Skin epidermis (tissue), 12 donors: ENCODE measurements around the gene IGFBP7.
"Not testable (repeated sequence)": the region's sequence is repeated elsewhere in the genome, so short reads cannot be mapped to it uniquely, and the experiment has no call there.

Source experiments
- H3K27ac ChIP-seq, 21 experiments: fragments of 200-600 bp; sonication (generic) in 11 of 21; one replicate each; pipeline ENCODE4 v1.5.0; 2020; ENCODE audit warnings: mild to moderate bottlenecking in 3 of 21, inconsistent platforms in 2 of 21, moderate library complexity in 2 of 21
- H3K4me3 ChIP-seq, 7 experiments: fragments of 200-600 bp; sonication (generic) in 2 of 7; one replicate each; pipeline ENCODE4 v1.5.0; 2020; ENCODE audit warnings: inconsistent platforms in 2 of 7, mild to moderate bottlenecking in 2 of 7, moderate library complexity in 1 of 7

IGFBP7 gene

DNA sequence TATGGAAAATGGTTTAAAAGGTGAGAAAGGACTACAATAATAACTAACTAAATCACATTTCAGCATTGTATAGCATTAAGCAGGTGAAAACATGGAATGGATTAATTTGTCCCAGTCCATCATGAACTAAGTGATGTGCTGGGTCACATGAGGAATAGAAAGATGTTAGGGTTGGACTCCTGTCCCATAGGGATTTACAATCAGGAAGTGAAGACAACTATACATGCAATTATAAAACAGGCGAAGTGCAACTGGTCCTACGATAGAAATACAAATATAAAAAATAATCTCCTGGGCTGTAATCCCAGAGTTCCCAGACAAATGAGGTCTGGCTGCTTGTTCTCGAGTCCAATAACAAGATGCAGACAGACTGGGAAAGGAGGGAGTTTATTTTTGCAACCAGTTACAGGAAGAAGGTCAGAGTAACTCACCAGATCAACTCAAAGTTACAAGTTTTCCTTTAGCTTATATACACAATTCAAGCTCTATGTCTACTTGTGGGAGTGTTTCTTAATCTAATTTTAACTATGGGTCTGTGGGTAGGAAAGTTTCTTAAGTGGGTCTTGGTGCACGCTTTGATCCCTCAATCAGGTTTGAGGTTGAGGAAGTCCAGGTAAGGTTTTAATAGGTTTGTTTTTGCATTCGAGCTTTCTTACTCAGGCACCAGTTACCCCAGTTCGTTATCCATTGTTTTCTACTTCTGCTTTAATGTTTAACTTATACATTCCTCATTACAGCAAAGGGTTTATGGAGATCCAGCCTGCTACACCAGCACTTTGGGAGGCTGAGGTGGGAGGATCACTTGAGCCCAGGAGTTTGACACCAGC lies 50.1 kb downstream of the IGFBP7 start:
- no peak overlapping the region for H3K4me3 ChIP-seq
- peak overlapping the region in 2 of 21 experiments; percentile 8 to 33 for H3K27ac ChIP-seq

- Histone ChIP-seq H3K4me3 (no peak overlapping the region), H3K27ac (no peak overlapping the region)
These were observed 54.3 kb downstream of the IGFBP7 start for GRCh38 chr4:57055886-57056285.

GRCh38 chr4:57053508-57053907 lies 56.7 kb downstream of the IGFBP7 start:
- no peak overlapping the region for H3K4me3 ChIP-seq
- peak overlapping the region in 2 of 21 experiments; percentile 3 to 26 for H3K27ac ChIP-seq

DNA sequence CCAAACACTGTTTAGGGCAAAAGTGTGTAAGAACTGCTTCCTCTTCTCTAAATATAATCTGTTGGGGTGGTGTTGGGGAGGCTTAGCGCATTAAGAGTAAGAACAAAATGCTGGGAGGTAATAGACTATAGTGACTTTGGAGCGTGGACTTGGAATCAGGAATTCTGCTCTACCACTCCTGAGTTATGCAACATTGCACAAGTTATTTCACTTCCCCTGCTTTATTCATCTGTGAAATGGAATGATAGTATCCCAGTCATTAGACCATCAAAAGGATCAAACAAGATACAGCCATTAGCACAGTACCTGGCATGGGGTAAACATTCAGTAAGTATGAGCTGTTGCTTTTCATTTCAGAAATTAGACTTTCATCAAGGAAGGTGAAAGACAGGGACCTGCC lies 58.7 kb downstream of the IGFBP7 start:
- peak overlapping the region in 6 of 21 experiments; percentile 13 to 60 (median 35) for H3K27ac ChIP-seq

GRCh38 chr4:57051095-57051494 lies 59.1 kb downstream of the IGFBP7 start:
- Histone ChIP-seq H3K4me3 (no peak overlapping the region), H3K27ac (peak overlapping the region in 5 of 21 experiments; percentile 4 to 60 (median 35))

More for the DNA sequence above, 58.7 kb downstream of the IGFBP7 start:
- H3K4me3 ChIP-seq: no peak overlapping the region

DNA sequence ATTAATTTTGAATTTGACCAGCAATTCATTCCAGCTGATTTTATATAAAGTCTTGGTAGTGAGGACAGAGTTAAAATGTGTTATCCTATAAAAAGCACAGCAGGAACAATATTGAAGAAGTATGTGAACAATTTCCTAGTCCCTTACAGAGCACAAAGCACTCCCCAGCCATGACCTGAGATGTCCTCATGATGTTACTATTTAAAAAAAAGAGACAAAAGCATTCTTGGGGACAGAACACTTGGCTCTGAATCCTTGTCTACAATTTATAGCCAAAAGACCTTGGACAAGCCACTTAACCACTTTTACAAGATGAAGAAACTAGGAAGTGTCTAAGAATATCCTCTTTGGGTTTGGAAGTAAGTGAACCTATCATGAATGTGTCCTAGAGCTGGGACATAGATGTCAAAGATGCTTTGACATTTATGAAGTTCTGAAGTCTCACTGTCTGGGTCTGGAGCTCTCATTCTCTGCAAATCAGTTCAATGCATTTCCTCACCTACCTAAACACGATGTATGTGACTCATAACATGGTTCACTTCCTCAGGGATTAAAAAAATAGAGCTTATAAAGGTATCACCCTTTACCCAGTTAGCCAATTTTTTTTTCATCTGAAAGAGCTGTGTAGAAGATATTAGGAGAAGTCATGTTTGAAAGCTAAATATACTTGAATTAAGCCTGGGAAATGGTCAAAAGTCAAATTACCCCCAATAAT lies 61.4 kb downstream of the IGFBP7 start:
- peak overlapping the region in 5 of 21 experiments; percentile 9 to 36 (median 13) for H3K27ac ChIP-seq

GRCh38 chr4:57047046-57047445 lies 63.1 kb downstream of the IGFBP7 start:
- H3K27ac ChIP-seq: peak overlapping the region in 1 of 21 experiments; percentile 83
- not testable (repeated sequence) for H3K4me3 ChIP-seq

More for the DNA sequence above, 61.4 kb downstream of the IGFBP7 start:
- H3K4me3 ChIP-seq: no peak overlapping the region

GRCh38 chr4:57044996-57045395 lies 65.2 kb downstream of the IGFBP7 start:
- Histone ChIP-seq H3K27ac (peak overlapping the region in 16 of 21 experiments; percentile 7 to 85 (median 66)), H3K4me3 (no peak overlapping the region)

GRCh38 chr4:57044279-57044678 lies 65.9 kb downstream of the IGFBP7 start:
- H3K4me3 ChIP-seq: no peak overlapping the region
- H3K27ac ChIP-seq: peak overlapping the region in 19 of 21 experiments; percentile 28 to 85 (median 67)

DNA sequence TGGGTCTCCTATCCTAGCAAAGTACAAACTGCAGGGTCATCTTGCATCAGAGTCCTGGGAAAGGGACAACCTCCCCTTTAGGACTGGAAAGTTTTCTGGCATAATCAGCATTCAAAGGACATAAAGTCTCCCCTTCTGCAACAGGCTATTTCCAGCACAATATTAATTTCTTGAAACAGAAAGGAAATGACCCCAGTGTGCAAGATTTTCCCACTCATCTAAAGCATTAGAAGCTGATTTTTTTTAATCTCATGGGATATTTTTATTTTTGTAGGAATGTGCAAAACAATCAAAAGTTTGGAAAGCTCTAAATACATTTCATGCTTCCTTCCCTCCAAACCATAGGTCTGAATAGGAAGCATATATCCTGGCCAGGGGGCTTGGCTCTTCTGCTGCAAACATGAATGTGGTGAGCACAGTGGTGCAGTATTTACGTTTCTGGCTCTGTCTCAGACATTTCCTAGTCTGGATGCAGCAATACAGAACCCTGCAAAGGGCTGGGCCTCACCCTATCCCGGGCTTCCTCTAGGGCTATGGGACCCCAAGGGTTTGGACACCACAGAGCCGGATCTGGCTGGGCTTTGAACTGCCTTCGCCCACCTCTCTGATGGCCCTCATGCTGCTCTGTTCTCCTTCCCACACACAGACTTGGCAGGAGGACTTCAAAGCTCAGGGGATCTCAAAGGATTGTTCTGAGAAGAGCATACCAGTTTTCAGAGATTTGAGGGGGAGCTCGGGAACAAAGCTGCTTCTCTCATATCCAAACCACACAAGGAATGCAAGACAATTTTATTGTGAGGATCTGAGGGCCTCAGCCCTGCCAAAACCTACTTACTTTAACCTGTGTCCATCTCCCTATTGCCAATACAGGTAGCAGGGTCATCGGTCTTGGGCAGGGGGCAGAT lies 66.6 kb downstream of the IGFBP7 start:
- H3K27ac ChIP-seq: peak overlapping the region in 20 of 21 experiments; percentile 10 to 85 (median 66)
- no peak overlapping the region for H3K4me3 ChIP-seq

DNA sequence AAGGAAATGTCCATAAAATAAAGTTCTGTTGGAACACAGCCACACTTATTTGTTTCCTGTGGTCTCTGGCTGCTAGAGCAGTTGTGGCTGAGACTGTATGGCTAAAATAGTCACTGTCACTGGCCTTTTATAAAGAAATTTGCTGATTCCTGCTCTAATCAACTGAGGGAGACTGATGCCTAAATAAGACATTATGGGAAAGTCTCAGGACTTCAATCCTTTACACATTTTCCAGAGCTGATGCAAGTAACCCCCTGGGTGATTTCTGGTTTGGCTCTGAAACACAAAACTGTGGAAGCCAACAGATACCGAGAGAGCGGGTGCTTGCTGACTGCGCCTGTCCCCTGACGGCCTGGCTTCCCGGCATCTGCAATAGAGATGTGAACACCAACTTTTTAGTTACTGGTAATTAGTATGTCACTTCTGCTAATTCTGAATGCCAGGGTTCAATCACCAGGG lies 67.4 kb downstream of the IGFBP7 start:
- no peak overlapping the region for H3K4me3 ChIP-seq

DNA sequence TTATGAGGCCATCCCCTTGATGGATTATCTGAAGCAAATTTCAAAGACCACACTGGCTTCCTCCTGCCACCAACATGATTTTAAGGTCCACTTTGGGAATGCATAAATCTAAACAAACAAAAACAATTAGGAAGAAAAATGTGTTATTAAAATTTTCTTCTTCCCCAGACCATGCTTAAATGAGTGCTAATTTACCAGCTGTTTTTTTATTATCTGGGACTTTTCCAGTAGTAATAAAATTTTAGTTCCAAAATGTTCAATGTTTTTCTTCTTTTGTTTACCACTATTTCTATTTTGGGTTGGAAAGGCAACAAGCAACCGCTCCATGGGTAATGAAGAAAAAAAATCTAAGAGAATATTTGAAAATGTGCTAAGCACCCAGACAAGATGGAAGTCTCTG lies 69.2 kb downstream of the IGFBP7 start:
- no peak overlapping the region for H3K27ac ChIP-seq

More for the DNA sequence above, 67.4 kb downstream of the IGFBP7 start:
- H3K27ac ChIP-seq: peak overlapping the region in 19 of 21 experiments; percentile 28 to 85 (median 67)

DNA sequence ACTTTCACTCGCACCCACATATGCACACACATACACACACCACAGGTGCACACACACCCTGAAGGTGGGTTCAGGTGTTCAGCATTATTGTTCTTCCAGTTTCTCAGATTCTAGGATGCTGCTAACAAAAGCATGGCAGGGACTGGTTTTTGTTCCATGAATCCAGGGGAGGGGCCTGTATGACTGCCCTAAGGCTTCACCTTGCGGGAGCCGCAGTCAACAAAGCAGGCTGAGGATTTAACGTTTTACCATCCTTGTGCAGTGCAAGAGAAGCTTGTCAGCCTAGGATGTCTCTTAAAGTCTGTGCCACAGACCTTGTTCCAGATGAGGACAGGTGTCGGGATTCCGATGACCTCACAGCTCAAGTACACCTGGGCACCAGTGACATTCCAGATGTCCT lies 69.7 kb downstream of the IGFBP7 start:
- no peak overlapping the region for H3K4me3 ChIP-seq
- peak overlapping the region in 2 of 21 experiments; percentile 5 to 25 for H3K27ac ChIP-seq

More for the DNA sequence above, 69.2 kb downstream of the IGFBP7 start:
- H3K4me3 ChIP-seq: no peak overlapping the region

DNA sequence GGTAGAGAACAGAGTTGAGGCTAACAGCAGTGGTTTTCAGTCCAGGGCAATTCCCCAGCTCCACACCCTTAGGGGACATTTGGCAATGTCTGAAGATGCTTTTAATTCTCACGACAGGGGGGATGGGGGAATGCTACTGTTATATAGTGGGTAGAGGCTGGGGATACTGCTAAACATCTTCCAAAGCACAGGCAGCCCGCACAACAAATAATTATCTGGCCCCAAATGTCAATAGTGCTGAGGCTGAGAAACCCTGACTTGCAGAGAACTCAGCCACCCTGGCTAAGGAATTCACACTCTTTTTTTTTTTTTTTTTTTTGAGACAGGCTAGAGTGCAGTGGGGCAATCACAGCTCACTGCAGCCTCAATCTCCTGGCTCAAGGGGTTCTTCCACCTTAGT lies 70.8 kb downstream of the IGFBP7 start:
- no peak overlapping the region for H3K27ac ChIP-seq
- no peak overlapping the region for H3K4me3 ChIP-seq

GRCh38 chr4:57037982-57038604 lies 72.1 kb downstream of the IGFBP7 start:
- H3K27ac ChIP-seq: no peak overlapping the region
- no peak overlapping the region for H3K4me3 ChIP-seq

- Histone ChIP-seq H3K4me3 (no peak overlapping the region), H3K27ac (peak overlapping the region in 1 of 21 experiments; percentile 7)
These were observed 75.7 kb downstream of the IGFBP7 start for GRCh38 chr4:57034520-57034919.

DNA sequence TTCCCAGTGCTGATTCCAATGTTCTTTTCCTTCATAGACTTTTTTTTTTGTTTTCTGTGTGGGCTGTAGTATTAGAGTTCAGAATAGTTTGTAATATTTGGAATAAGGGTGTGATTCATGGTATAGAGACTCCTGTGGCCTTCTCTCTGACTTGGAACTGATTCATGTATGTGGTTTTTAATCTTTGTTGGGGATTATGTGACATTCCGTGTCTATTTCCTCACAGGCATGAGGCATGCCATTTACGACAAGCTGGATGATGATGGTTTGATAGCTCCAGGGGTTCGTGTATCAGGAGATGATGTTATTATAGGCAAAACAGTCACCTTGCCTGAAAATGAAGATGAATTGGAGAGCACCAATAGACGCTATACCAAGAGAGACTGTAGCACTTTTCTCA lies 87.1 kb downstream of the IGFBP7 start:
- Histone ChIP-seq H3K4me3 (no peak overlapping the region), H3K27ac (no peak overlapping the region)

GRCh38 chr4:57020467-57021101 lies 89.6 kb downstream of the IGFBP7 start:
- H3K27ac ChIP-seq: peak overlapping the region in 4 of 21 experiments; percentile 1 to 28 (median 15)
- no peak overlapping the region for H3K4me3 ChIP-seq

GRCh38 chr4:57018980-57019379 lies 91.2 kb downstream of the IGFBP7 start:
- Histone ChIP-seq H3K27ac (no peak overlapping the region), H3K4me3 (no peak overlapping the region)
